H9 (cell line): ENCODE measurements around the gene TEAD1. TPM values are rescaled to one million over a fixed set of nuclear protein-coding genes. Genes with fewer than 3 reads are reported as not detected.

Experiments used
- DNase-seq: peaks from one replicate; pipeline ENCODE4 v3.0.0-alpha.2; 2017
- H2AFZ ChIP-seq: one replicate; pipeline ENCODE4 v1.6.1; 2013; ENCODE audit warnings: mild to moderate bottlenecking, low read length, control low read depth, moderate library complexity
- H2AK5ac ChIP-seq: 2 replicates; pipeline ENCODE4 v1.6.1; 2013; ENCODE audit warnings: low read length, control low read depth, mixed read lengths; ENCODE audit not compliant: insufficient read length
- H2BK120ac ChIP-seq: one replicate; pipeline ENCODE4 v1.6.1; 2013; ENCODE audit warnings: low read depth, mild to moderate bottlenecking, low read length, control low read depth, inconsistent platforms; ENCODE audit not compliant: poor library complexity, severe bottlenecking
- H2BK12ac ChIP-seq: 2 replicates; pipeline ENCODE4 v1.6.1; 2013; ENCODE audit warnings: low read length, control low read depth, mixed read lengths, low read depth; ENCODE audit not compliant: insufficient read length
- H2BK15ac ChIP-seq: 2 replicates; pipeline ENCODE4 v1.6.1; 2013; ENCODE audit warnings: low read depth, low read length, control low read depth
- H2BK20ac ChIP-seq: one replicate; pipeline ENCODE4 v1.6.1; 2013; ENCODE audit warnings: low read depth, mild to moderate bottlenecking, low read length, control low read depth, inconsistent platforms; ENCODE audit not compliant: poor library complexity, severe bottlenecking
- H2BK5ac ChIP-seq: 2 replicates; pipeline ENCODE4 v1.6.1; 2013; ENCODE audit warnings: low read length, control low read depth, mixed read lengths; ENCODE audit not compliant: insufficient read length
- H3K14ac ChIP-seq: 2 replicates; pipeline ENCODE4 v1.6.1; 2013; ENCODE audit warnings: low read length, control low read depth; ENCODE audit not compliant: insufficient read depth
- H3K18ac ChIP-seq: 2 replicates; pipeline ENCODE4 v1.6.1; 2013; ENCODE audit warnings: low read depth, mild to moderate bottlenecking, mixed read lengths, low read length, control low read depth; ENCODE audit not compliant: insufficient read length
- H3K23ac ChIP-seq: 2 replicates; pipeline ENCODE4 v1.6.1; 2013; ENCODE audit warnings: low read length, control low read depth, mixed read lengths, low read depth; ENCODE audit not compliant: insufficient read length
- H3K23me2 ChIP-seq: 2 replicates; pipeline ENCODE4 v1.6.1; 2013; ENCODE audit warnings: low read depth, mild to moderate bottlenecking, mixed read lengths, low read length, control low read depth; ENCODE audit not compliant: insufficient read length, poor library complexity, severe bottlenecking
- H3K27ac ChIP-seq: 2 replicates; pipeline ENCODE4 v1.5.1; 2013; ENCODE audit warnings: low read length, control low read depth, mixed read lengths, low read depth; ENCODE audit not compliant: insufficient read length
- H3K27me3 ChIP-seq: 2 replicates; pipeline ENCODE4 v1.6.1; 2013; ENCODE audit warnings: low read length, control low read depth, inconsistent platforms; ENCODE audit not compliant: insufficient read depth
- H3K4ac ChIP-seq: 2 replicates; pipeline ENCODE4 v1.6.1; 2013; ENCODE audit warnings: low read depth, mild to moderate bottlenecking, control low read depth, inconsistent platforms, low read length, moderate library complexity
- H3K4me1 ChIP-seq: 2 replicates; pipeline ENCODE4 v1.6.1; 2013; ENCODE audit warnings: low read length, control low read depth, inconsistent platforms; ENCODE audit not compliant: insufficient read depth
- H3K4me2 ChIP-seq: 2 replicates; pipeline ENCODE4 v1.6.1; 2013; ENCODE audit warnings: low read length, control low read depth, mixed read lengths; ENCODE audit not compliant: insufficient read length, insufficient read depth
- H3K56ac ChIP-seq: 2 replicates; pipeline ENCODE4 v1.6.1; 2013; ENCODE audit warnings: low read depth, mild to moderate bottlenecking, mixed read lengths, low read length, control low read depth; ENCODE audit not compliant: insufficient read length
- H3K79me1 ChIP-seq: 2 replicates; pipeline ENCODE4 v1.6.1; 2013; ENCODE audit warnings: low read depth, mild to moderate bottlenecking, moderate library complexity, low read length, control low read depth, inconsistent platforms; ENCODE audit not compliant: insufficient read depth, poor library complexity, severe bottlenecking
- H3K79me2 ChIP-seq: 2 replicates; pipeline ENCODE4 v1.6.1; 2013; ENCODE audit warnings: low read length, control low read depth, inconsistent platforms; ENCODE audit not compliant: insufficient read depth
- H3K9ac ChIP-seq: 2 replicates; pipeline ENCODE4 v1.6.1; 2013; ENCODE audit warnings: low read length, control low read depth, mixed read lengths; ENCODE audit not compliant: insufficient read length; ENCODE audit errors: extremely low read depth
- H3K9me3 ChIP-seq: one replicate; pipeline ENCODE4 v1.6.1; 2013; ENCODE audit warnings: low read depth, low read length, inconsistent platforms; ENCODE audit not compliant: control insufficient read depth
- H3T11ph ChIP-seq: one replicate; pipeline ENCODE4 v1.6.1; 2013; ENCODE audit warnings: mild to moderate bottlenecking, low read length, control low read depth, inconsistent platforms
- H4K20me1 ChIP-seq: one replicate; pipeline ENCODE4 v1.6.1; 2013; ENCODE audit not compliant: control insufficient read depth, insufficient read length, insufficient read depth
- H4K5ac ChIP-seq: 2 replicates; pipeline ENCODE4 v1.6.1; 2013; ENCODE audit warnings: low read depth, mild to moderate bottlenecking, mixed read lengths, low read length, control low read depth; ENCODE audit not compliant: insufficient read length
- H4K8ac ChIP-seq: replicated peaks from 2 replicates; pipeline ENCODE4 v1.6.1; 2013; ENCODE audit warnings: low read length, control low read depth, mixed read lengths, low read depth; ENCODE audit not compliant: insufficient read length
- H4K91ac ChIP-seq: 2 replicates; pipeline ENCODE4 v1.6.1; 2013; ENCODE audit warnings: low read depth, mild to moderate bottlenecking, moderate library complexity, mixed read lengths, low read length, control low read depth; ENCODE audit not compliant: insufficient read length
- H3K27ac Mint-ChIP-seq, 3 experiments: 2 replicates in 2 of 3; 3 replicates in 1 of 3; pipeline ENCODE4 v1.8.0; 2020 to 2021; ENCODE audit warnings: mixed read lengths in 3 of 3, mild to moderate bottlenecking in 1 of 3, moderate library complexity in 1 of 3
- H3K27me3 Mint-ChIP-seq: 2 replicates; pipeline ENCODE4 v1.8.0; 2021; ENCODE audit warnings: low read depth, mild to moderate bottlenecking, moderate library complexity, mixed read lengths
- H3K36me3 Mint-ChIP-seq, 3 experiments: 2 replicates in 2 of 3; 3 replicates in 1 of 3; pipeline ENCODE4 v1.8.0; 2020 to 2021; ENCODE audit warnings: low read depth in 3 of 3, mixed read lengths in 3 of 3; ENCODE audit not compliant: insufficient read depth in 1 of 3
- H3K4me1 Mint-ChIP-seq, 2 experiments: 2 replicates each; pipeline ENCODE4 v1.8.0; 2020; ENCODE audit warnings: mixed read lengths in 2 of 2
- H3K4me3 Mint-ChIP-seq, 2 experiments: 2 replicates in 1 of 2; 3 replicates in 1 of 2; pipeline ENCODE4 v1.8.0; 2020 to 2021; ENCODE audit warnings: mild to moderate bottlenecking in 2 of 2, mixed read lengths in 2 of 2, moderate library complexity in 1 of 2
- H3K9me3 Mint-ChIP-seq, 2 experiments: 2 replicates in 1 of 2; 3 replicates in 1 of 2; pipeline ENCODE4 v1.8.0; 2020; ENCODE audit warnings: mild to moderate bottlenecking in 2 of 2, mixed read lengths in 2 of 2, moderate library complexity in 1 of 2
- WGBS: extraction: QIAGEN DNeasy Blood & Tissue Kit; methylation state at CpG from one replicate; pipeline ENCODE4 v1.1.7; 2013; ENCODE audit warnings: missing lambda C conversion rate, low lambda C conversion rate, mixed read lengths; ENCODE audit not compliant: insufficient read length; ENCODE audit errors: extremely low coverage; 5-methylcytosine and 5-hydroxymethylcytosine counted together
- total RNA-seq: library from RNA; stranded (reverse); gene quantifications from 2 replicates; pipeline ENCODE4 v1.2.1, GENCODE V29; 2021
- TF ChIP-seq, protein P1 (sequence below): fragments of 200-600 bp; sonication (generic); conservative IDR thresholded peaks from 3 replicates; pipeline ENCODE4 v1.8.0; 2021; ENCODE audit warnings: antibody characterized with exemption, mild to moderate bottlenecking

TEAD1 gene
- total RNA-seq, 1 experiment from 2014 or later: 75.1 TPM

DNA sequence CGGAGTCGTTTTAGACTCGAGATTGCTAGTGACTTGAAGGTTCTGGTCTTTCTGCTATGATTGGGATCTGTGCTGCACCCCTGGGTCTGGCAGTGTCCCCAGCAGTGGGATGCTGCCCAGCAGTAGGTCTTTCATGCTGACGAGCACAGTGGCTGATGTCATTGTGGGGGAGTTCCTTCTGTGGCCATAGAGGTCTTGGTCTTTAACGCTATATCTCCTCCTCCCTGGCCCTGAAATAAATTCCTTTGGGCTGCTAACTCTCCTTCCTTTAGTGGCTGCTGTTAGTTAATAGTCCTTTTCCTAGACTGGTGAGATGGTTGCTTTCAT lies 136.3 kb downstream of the TEAD1 start:
- H3K23me2 ChIP-seq: no peaks in the 10 kb centered on the region
- no peaks in the 10 kb centered on the region for H3K9me3 ChIP-seq
- no peaks in the 10 kb centered on the region for H4K20me1 ChIP-seq
- H3K4me3 Mint-ChIP-seq: no peak overlapping the region
- no peaks in the 10 kb centered on the region for H3K9me3 Mint-ChIP-seq
- H2BK15ac ChIP-seq: no peak overlapping the region
- no peak overlapping the region for H4K5ac ChIP-seq
- TF ChIP-seq, protein P1, sequence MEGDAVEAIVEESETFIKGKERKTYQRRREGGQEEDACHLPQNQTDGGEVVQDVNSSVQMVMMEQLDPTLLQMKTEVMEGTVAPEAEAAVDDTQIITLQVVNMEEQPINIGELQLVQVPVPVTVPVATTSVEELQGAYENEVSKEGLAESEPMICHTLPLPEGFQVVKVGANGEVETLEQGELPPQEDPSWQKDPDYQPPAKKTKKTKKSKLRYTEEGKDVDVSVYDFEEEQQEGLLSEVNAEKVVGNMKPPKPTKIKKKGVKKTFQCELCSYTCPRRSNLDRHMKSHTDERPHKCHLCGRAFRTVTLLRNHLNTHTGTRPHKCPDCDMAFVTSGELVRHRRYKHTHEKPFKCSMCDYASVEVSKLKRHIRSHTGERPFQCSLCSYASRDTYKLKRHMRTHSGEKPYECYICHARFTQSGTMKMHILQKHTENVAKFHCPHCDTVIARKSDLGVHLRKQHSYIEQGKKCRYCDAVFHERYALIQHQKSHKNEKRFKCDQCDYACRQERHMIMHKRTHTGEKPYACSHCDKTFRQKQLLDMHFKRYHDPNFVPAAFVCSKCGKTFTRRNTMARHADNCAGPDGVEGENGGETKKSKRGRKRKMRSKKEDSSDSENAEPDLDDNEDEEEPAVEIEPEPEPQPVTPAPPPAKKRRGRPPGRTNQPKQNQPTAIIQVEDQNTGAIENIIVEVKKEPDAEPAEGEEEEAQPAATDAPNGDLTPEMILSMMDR: no peak
- no peak overlapping the region for H2AFZ ChIP-seq
- WGBS: no CpG with 5 or more reads among the region's 5 CpGs
- peaks cover 12% of the 10 kb centered on the region for H3K79me1 ChIP-seq
- peaks cover 10% of the 10 kb centered on the region for H3K4me1 ChIP-seq
- H3K56ac ChIP-seq: no peak overlapping the region
- no peak overlapping the region for H3K9ac ChIP-seq
- no peak overlapping the region for H2BK12ac ChIP-seq
- no peaks in the 10 kb centered on the region for H3K27me3 ChIP-seq
- no peak for DNase-seq
- H3K18ac ChIP-seq: no peak overlapping the region
- no peak overlapping the region for H4K8ac ChIP-seq
- H3K4me2 ChIP-seq: no peak overlapping the region
- H2BK5ac ChIP-seq: no peak overlapping the region
- no peak overlapping the region for H2AK5ac ChIP-seq
- H3T11ph ChIP-seq: no peak overlapping the region
- peaks cover 5% of the 10 kb centered on the region; the same call in 1 of the 2 replicates for H3K79me2 ChIP-seq
- H3K27me3 Mint-ChIP-seq: no peaks in the 10 kb centered on the region
- peaks cover 0 to 2% (median 2%) of the 10 kb centered on the region in 3 experiments; a peak in 4 of 7 replicates for H3K36me3 Mint-ChIP-seq
- no peak overlapping the region for H3K4ac ChIP-seq
- no peak overlapping the region for H3K27ac ChIP-seq
- H3K14ac ChIP-seq: no peak overlapping the region
- H3K23ac ChIP-seq: no peak overlapping the region
- H3K4me1 Mint-ChIP-seq: peaks cover 56 to 65% of the 10 kb centered on the region in 2 experiments
- H3K27ac Mint-ChIP-seq: no peak overlapping the region; a peak in 2 of 7 replicates
- no peak overlapping the region for H2BK20ac ChIP-seq
- H4K91ac ChIP-seq: no peak overlapping the region
- no peak overlapping the region for H2BK120ac ChIP-seq
